NCI-H1092 treated with DMSO at 0.1 percent for 48 hours (cell line): ENCODE measurements around the gene ACSF2.
"Not testable (repeated sequence)": the region's sequence is repeated elsewhere in the genome, so short reads cannot be mapped to it uniquely, and the experiment has no call there.

Experiments
- DNase-seq: peaks from one replicate; lab custom pipeline; 2025; lab: John Stamatoyannopoulos, UW

The ACSF2 gene, protein sequence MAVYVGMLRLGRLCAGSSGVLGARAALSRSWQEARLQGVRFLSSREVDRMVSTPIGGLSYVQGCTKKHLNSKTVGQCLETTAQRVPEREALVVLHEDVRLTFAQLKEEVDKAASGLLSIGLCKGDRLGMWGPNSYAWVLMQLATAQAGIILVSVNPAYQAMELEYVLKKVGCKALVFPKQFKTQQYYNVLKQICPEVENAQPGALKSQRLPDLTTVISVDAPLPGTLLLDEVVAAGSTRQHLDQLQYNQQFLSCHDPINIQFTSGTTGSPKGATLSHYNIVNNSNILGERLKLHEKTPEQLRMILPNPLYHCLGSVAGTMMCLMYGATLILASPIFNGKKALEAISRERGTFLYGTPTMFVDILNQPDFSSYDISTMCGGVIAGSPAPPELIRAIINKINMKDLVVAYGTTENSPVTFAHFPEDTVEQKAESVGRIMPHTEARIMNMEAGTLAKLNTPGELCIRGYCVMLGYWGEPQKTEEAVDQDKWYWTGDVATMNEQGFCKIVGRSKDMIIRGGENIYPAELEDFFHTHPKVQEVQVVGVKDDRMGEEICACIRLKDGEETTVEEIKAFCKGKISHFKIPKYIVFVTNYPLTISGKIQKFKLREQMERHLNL

GRCh38 chr17:50425682-50426471, at the start of gene ACSF2:
Gene ACSF2 (plus strand): TSS chr17:50426218. CDS start chr17:50426262, 44 bp downstream.
- DNase-seq = no peak

DNA sequence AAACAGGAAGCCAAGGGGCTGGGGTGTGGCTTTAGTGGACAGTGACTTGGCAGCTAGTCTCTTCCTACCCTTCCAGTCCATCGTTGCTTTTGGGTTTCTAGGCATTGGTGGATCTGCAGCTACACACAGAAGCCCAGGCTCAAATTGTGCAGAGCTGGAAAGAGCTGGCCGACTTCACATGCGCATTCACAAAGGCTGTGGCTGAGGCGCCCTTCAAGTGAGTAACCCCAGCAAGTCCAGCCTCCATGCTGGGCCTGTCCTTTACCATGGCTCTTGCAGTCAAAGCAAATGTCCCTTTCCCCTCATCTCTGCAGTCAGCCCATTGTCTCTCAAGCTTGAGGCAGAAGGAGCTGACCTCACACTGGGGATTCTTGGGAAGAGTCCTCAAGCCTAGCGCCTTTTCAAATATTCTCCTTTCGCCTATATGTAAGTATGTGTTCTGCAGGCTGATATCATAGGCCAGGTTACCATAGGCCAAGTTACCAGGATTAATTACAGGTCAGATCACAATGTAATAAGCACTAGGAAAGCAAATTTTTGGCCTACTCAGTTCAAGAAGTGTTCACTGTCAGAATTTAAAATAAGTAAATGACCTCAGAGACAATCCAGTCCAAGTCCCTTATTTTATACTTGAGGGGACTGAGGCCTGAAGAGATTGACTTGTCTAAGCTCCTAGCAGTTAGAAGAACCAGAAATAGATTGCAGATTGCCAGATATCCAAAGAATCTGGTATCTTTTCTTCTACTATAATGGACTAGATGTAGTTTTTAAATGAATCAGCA, 46.5 kb upstream of the ACSF2 start:
- DNase-seq = no peak

DNA sequence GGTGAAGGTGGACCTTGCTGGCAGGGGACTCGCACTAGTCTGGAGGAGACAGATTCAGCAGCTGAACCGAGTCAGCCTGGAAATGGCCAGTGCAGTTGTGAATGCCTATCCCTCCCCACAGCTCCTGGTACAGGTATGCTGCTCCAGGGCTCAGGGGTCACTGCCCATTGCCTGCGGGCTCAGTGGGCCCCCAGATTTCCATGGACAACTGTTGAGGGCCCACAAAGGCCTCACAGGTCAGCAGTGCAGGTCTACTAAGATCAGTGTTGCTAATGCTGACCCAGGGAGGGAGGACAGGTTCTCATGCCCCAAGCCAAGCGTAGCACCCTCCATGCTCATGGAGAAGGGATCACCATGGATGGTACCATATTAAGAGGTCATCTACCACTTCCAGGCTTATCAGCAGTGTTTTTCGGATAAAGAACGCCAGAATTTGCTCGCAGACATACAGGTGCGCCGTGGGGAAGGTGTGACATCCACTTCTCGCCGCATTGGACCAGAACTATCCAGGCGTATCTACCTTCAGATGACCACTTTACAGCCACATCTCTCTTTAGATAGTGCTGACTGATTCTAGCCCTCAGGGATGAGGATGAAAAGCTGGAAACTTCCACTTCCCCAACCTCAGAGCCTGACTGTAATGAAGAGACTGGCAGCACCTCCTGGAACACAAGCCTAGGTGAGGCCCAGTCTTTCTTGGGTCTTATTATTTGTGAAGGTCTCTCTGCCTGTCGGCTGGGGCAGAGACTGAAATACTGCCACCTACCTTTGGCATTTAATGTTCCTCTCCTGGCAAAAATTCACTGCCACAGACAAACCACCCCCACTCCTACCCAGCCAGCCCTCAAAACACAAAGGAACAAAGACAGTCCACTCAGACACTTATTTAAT, 45.4 kb upstream of the ACSF2 start:
- no peak for DNase-seq

GRCh38 chr17:50381260-50381815, 44.7 kb upstream of the ACSF2 start:
- no peak for DNase-seq

GRCh38 chr17:50381920-50382319, 44.1 kb upstream of the ACSF2 start:
- no peak for DNase-seq

DNA sequence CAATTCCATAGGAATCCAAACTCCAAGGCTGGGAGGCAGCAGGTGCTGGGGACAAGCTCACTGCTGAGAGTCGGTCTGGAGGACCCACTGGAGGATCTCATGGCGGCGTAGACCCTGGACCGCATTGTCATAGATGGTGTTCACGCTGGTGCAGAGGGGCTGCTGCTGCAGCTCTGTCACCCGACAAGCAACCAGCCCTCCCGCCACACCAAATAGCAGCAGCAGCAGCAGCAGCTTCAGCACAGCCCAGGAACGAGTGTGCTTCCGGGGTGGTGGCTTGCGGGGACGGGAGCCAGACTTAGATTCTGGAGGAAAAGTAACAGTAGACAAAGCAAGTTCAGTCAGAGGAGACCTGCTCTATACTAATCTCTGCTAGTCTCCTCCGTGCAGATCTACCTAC, 43.1 kb upstream of the ACSF2 start:
- no peak for DNase-seq

GRCh38 chr17:50386510-50386909, 39.5 kb upstream of the ACSF2 start:
- DNase-seq = no peak

DNA sequence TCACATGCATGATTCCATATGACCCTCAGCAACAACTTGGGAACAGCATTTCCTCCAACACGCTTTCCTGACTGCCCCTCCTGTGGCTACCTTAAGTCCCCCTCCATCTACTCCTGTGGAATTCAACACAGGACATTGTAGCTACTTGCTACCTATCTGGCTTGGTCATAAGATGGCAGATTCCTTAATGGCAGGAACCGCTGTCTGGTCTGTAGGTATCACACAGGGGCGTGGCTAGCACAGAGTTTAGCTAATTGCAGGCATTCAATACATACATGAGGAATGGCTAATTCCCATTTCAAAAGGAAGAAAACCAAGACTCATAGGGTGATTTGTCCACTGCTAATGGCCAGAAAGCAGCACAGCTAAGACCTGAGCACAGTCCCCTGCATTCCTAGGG, 37.3 kb upstream of the ACSF2 start:
- no peak for DNase-seq

- no peak for DNase-seq
Measured at GRCh38 chr17:50389534-50389933, 36.5 kb upstream of the ACSF2 start.

- DNase-seq = no peak
Measured at GRCh38 chr17:50392621-50393020, 33.4 kb upstream of the ACSF2 start.

DNA sequence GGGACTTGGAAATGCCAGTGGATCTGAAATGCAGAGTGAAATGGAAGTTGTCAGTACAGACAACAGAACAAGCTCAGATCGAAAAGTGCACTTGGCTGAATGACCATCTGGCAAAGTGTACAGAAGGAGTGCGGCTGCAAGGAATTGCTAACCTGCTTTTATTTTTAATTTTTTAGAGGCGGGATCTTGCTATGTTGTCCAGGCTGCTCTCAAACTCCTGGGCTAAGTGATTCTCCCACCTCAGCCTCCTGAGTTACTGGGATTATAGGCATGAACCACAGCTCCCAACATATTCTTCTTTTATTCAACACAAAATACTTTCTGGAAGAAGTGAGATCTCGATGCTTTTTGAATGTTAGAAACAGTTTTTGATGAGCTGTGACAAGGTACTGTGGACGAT, 32.3 kb upstream of the ACSF2 start:
- no peak for DNase-seq

DNA sequence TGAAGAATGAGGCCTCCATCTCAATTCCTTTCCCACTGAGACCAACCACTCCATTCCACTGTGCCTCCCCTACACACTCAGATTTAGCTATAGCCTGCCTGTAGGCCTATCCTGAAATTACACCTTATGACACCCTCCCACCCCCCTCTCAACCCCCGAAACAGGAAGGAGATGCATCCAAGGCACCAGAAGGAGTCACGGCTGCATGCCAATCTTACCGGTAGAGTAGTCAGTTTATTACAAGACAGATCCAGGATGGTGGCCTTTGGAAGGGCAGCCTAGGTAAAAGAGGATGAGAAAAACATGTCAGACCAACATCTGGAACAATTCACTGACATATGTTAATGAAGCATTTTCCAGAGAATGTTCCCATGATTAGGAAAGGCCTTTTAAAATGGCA, 31.3 kb upstream of the ACSF2 start:
- no peak for DNase-seq

DNA sequence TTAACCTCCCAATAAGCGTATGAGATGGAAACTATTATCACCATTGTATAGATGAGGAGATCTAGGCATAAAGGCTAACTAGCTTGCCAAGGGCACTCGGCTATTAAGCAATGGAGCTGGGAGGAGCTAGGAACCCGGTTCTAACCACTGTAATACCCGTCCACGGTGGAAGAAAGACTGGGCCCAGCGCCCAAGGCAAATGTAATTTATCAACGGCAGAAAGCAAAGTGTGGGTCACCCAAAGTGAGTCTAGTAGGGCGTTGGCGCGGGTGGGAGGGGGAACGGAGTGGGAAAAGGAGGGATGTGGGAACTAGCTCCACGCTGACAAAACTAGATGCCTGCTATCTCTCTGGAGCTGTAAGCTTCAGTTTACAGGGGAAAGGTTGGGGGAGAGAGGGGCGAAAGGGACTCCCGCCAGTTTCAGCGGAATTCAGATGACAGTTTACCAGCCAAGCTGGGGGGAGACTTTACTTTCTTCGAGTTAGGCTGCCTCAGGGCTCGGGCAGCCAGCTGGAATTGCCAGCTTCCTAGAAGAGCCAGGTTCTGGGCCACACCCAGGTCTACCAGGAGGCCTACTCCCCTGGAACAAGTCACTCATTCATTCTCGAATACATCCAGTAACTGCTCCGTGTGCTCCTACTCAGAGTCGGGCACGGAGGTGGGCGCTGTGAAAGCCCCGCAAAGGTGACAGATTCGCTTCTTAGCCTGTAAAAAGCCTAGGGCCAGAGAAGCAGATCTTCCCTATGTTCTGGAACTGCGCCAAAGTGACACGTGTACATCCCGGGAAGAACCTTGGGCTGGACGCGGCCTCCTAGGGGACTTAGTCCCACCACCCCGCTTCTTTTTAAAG, 29.5 kb upstream of the ACSF2 start:
- DNase-seq = no peak

- DNase-seq = peak; percentile 76
Measured at GRCh38 chr17:50397111-50397918, 28.7 kb upstream of the ACSF2 start, which contains the start of gene LRRC59. Gene LRRC59 (minus strand): TSS chr17:50397523. CDS start chr17:50397317, 206 bp downstream.

GRCh38 chr17:50397919-50398285, 28.1 kb upstream of the ACSF2 start:
- DNase-seq = no peak

- DNase-seq = not testable (repeated sequence)
Measured at GRCh38 chr17:50398672-50399071, 27.3 kb upstream of the ACSF2 start.

DNA sequence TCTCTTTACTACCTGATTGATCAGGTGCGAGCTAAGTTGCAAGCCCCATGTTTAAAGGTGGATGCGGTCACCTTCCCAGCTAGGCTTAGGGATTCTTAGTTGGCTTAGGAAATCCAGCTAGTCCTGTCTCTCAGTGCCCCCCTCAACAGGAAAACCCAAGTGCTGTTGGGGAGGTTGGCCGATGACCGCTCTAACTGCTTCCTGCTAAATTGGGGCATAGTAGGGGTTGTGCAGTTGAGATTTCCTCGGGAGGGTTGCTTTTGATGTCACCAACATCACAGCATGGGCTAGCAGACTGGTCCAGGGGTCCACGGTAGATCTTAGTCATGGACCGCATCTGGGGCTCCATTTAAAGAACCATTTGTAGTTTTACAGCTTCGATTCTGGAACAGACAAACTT, 26.4 kb upstream of the ACSF2 start:
- DNase-seq = not testable (repeated sequence)

DNA sequence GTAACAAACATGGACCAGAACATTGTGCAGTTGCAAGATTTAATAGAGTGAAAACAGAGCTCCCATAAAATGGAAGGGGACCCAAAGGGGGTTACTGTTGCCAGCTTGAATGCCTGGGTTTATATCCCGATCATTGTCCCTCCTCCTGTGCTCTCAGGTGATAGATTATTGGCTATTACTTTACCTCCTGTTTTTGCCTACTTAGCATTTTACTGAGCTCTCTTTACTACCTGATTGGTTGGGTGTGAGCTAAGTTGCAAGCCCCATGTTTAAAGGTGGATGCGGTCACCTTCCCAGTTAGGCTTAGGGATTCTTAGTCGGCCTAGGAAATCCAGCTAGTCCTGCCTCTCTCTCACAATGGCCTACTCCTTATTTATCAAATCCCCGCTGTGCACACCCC, 20.7 kb upstream of the ACSF2 start:
- not testable (repeated sequence) for DNase-seq

- DNase-seq = no peak
Measured at GRCh38 chr17:50406578-50406977, 19.4 kb upstream of the ACSF2 start.
